Endothelial cell of umbilical vein (primary cell): ENCODE data around the gene SLC4A2. TPM values are rescaled to one million over a fixed set of nuclear protein-coding genes. Genes with fewer than 3 reads are reported as not detected.

Source experiments
- BruUV-seq: library from RNA; stranded (reverse); fragments of 400-500 nt; replicated peaks from 2 replicates; lab custom pipeline; 2021; lab: Mats Ljungman, UMichigan
- CTCF ChIA-PET: fragments of 300-600, 350-600 bp; sonication (Branson Sonifier 250); formaldehyde crosslinking; loops from one replicate; lab custom pipeline; 2021; ENCODE audit warnings: antibody characterized with exemption, inconsistent platforms; lab: Charles Lee
- POLR2A ChIA-PET: fragments of 300-600, 350-600 bp; sonication (Branson Sonifier 250); formaldehyde crosslinking; loops from one replicate; lab custom pipeline; 2021; ENCODE audit warnings: antibody characterized with exemption, inconsistent platforms; lab: Charles Lee
- DNase-seq: peaks from one replicate; pipeline ENCODE4 v3.0.0-alpha.2; 2011; ENCODE audit warnings: low read depth, low spot score
- FAIRE-seq: peaks from 2 replicates; lab custom pipeline; 2011; peaks lifted over from hg19 to GRCh38; lab: Jason Lieb, UNC
- H2AFZ ChIP-seq: 2 replicates; pipeline ENCODE4 v1.6.0; 2012; ENCODE audit warnings: low read depth, low read length, control low read depth, inconsistent platforms
- H3K27ac ChIP-seq: 2 replicates; pipeline ENCODE4 v1.5.1; 2011; ENCODE audit warnings: low read depth, mild to moderate bottlenecking, control low read depth, low read length, moderate library complexity; ENCODE audit not compliant: insufficient read depth
- H3K27me3 ChIP-seq, 2 experiments: 2 replicates each; pipeline versions ENCODE4 v1.6.0 to v1.6.1; 2011; ENCODE audit warnings: low read length in 2 of 2, mixed read lengths in 1 of 2; ENCODE audit not compliant: control insufficient read depth in 2 of 2, insufficient read depth in 2 of 2
- H3K36me3 ChIP-seq, 2 experiments: 2 replicates in 1 of 2; 3 replicates in 1 of 2; pipeline ENCODE4 v1.5.1; 2011; ENCODE audit warnings: low read length in 2 of 2, mild to moderate bottlenecking in 1 of 2, moderate library complexity in 1 of 2; ENCODE audit not compliant: control insufficient read depth in 2 of 2, insufficient read depth in 2 of 2; ENCODE audit errors: extremely low read depth in 1 of 2
- H3K4me1 ChIP-seq: 3 replicates; pipeline ENCODE4 v1.5.1; 2011; ENCODE audit warnings: mild to moderate bottlenecking, low read length; ENCODE audit not compliant: control insufficient read depth, insufficient read depth; ENCODE audit errors: extremely low read depth
- H3K4me2 ChIP-seq: 2 replicates; pipeline ENCODE4 v1.6.1; 2011; ENCODE audit warnings: low read length, control low read depth, mixed read lengths; ENCODE audit not compliant: insufficient read depth
- H3K4me3 ChIP-seq, 3 experiments: fragments of 200-600 bp in 1 of 3; sonication (generic), shearing (Covaris generic) in 1 of 3; replicated peaks in 1 of 3; 2 replicates each; pipeline ENCODE4 v1.5.1; 2011 to 2016; ENCODE audit warnings: control low read depth in 3 of 3, low read length in 3 of 3, mild to moderate bottlenecking in 2 of 3, inconsistent platforms in 1 of 3, low read depth in 1 of 3, moderate library complexity in 1 of 3; ENCODE audit not compliant: insufficient read depth in 1 of 3
- H3K79me2 ChIP-seq: 2 replicates; pipeline ENCODE4 v1.6.0; 2012; ENCODE audit warnings: low read length, inconsistent platforms; ENCODE audit not compliant: control insufficient read depth, insufficient read depth
- H3K9ac ChIP-seq: replicated peaks from 2 replicates; pipeline ENCODE3; 2011; ENCODE audit warnings: low read length, control low read depth; ENCODE audit not compliant: insufficient read depth; ENCODE audit errors: extremely low read depth
- H3K9me1 ChIP-seq: replicated peaks from 3 replicates; pipeline ENCODE4 v1.6.0; 2011; ENCODE audit warnings: mild to moderate bottlenecking, low read length; ENCODE audit not compliant: control insufficient read depth, insufficient read depth; ENCODE audit errors: extremely low read depth
- H3K9me3 ChIP-seq: replicated peaks from 2 replicates; pipeline ENCODE4 v1.5.1; 2012; ENCODE audit warnings: low read length, inconsistent platforms; ENCODE audit not compliant: control insufficient read depth, insufficient read depth
- H4K20me1 ChIP-seq: replicated peaks from 2 replicates; pipeline ENCODE3; 2011; ENCODE audit warnings: mild to moderate bottlenecking, low read length; ENCODE audit not compliant: control insufficient read depth, insufficient read depth; ENCODE audit errors: extremely low read depth
- CTCF ChIP-seq, 2 donors: IDR thresholded peaks; 1 replicate in 1 of 2; 2 replicates in 1 of 2; pipeline ENCODE4 v1.5.1; 2011; ENCODE audit warnings: low read length in 2 of 2, mild to moderate bottlenecking in 2 of 2, moderate library complexity in 2 of 2, control low read depth in 1 of 2, inconsistent platforms in 1 of 2, low read depth in 1 of 2; ENCODE audit not compliant: insufficient read depth in 1 of 2; ENCODE audit errors: extremely low read depth in 1 of 2
- EZH2 ChIP-seq: IDR thresholded peaks from 2 replicates; pipeline ENCODE4 v1.6.1; 2012; ENCODE audit warnings: borderline replicate concordance, low read depth, mild to moderate bottlenecking, moderate library complexity, low read length, inconsistent platforms; ENCODE audit not compliant: severe bottlenecking
- FOS ChIP-seq: IDR thresholded peaks from 2 replicates; pipeline ENCODE4 v1.6.1; 2011; ENCODE audit warnings: mild to moderate bottlenecking, low read length, moderate library complexity, borderline replicate concordance; ENCODE audit not compliant: insufficient read depth
- GATA2 ChIP-seq: IDR thresholded peaks from 2 replicates; pipeline ENCODE4 v1.7.0; 2011; ENCODE audit warnings: low read depth, mild to moderate bottlenecking, moderate library complexity, mixed read lengths, low read length; ENCODE audit not compliant: insufficient read length, insufficient read depth
- JUN ChIP-seq: IDR thresholded peaks from 2 replicates; pipeline ENCODE4 v1.6.1; 2011; ENCODE audit warnings: borderline replicate concordance, low read depth; ENCODE audit not compliant: insufficient read length, insufficient read depth
- MYC ChIP-seq: IDR thresholded peaks from one replicate; pipeline ENCODE4 v1.6.1; 2011; ENCODE audit warnings: mild to moderate bottlenecking, low read depth, low read length
- POLR2A ChIP-seq: IDR thresholded peaks from 2 replicates; pipeline ENCODE4 v1.6.1; 2012; ENCODE audit warnings: low read depth, mild to moderate bottlenecking, control low read depth, low read length
- POLR2AphosphoS5 ChIP-seq: IDR thresholded peaks from 2 replicates; pipeline ENCODE4 v1.6.1; 2012; ENCODE audit warnings: low read depth, mild to moderate bottlenecking, control low read depth, low read length, moderate library complexity; ENCODE audit not compliant: insufficient read depth
- dilution Hi-C: fragments of 300-500 bp; cut with MboI; formaldehyde crosslinking; loops from one replicate; pipeline ENCODE4 v1.15.0; 2019; ENCODE audit warnings: low sequenced_read_pairs; ENCODE audit not compliant: extremely low pct_ligation_motif_present
- intact Hi-C: fragments of 100-400 bp; cut with micrococcal nuclease; formaldehyde crosslinking; loops from one replicate; pipeline ENCODE4 v1.10.0; 2022
- polyA plus RNA-seq, 4 experiments: library from polyadenylated mRNA; depleted of rRNA in 3 of 4; stranded (reverse) in 3 of 4; unstranded in 1 of 4; fragments of >200 nt; gene quantifications; 2 replicates each; pipeline versions ENCODE4 v1.2.1 to v1.2.3, GENCODE V29; 2011 to 2012; ENCODE audit warnings: missing spikeins in 1 of 4
- total RNA-seq: library from RNA; stranded (reverse); gene quantifications from 2 replicates; pipeline ENCODE4 v1.2.3, GENCODE V29; 2021

SLC4A2 gene
- total and polyA plus RNA-seq, 2 donors (not counting 3 experiments of a cell fraction or from before 2014, with no cell fraction given) = 108 to 172 TPM

- TF ChIP-seq GATA2 (no peak), JUN (no peak), EZH2 (no peak), POLR2A (no peak)
- Histone ChIP-seq H3K27me3 (no peaks in the 10 kb centered on the region), H3K4me3 (peak overlapping the region; percentile 28 to 69 (median 48)), H3K4me2 (peak overlapping the region; percentile 55), H3K9me1 (no peaks in the 10 kb centered on the region), H3K79me2 (peaks cover 22% of the 10 kb centered on the region), H3K9ac (no peak overlapping the region), H4K20me1 (no peaks in the 10 kb centered on the region), H3K9me3 (no peaks in the 10 kb centered on the region), H2AFZ (peak overlapping the region; percentile 81), H3K4me1 (peaks cover 29% of the 10 kb centered on the region), H3K36me3 (no peaks in the 10 kb centered on the region), H3K27ac (no peak overlapping the region)
- intact Hi-C loops (no loop called here), dilution Hi-C loops (no loop called here)
- FAIRE-seq (no peak), DNase-seq (no peak)
- POLR2A ChIA-PET = no interaction called here
- CTCF ChIA-PET = interaction anchor here (1.0 kb wide), 1 partner anchor 94 kb away, joined by 3 read pairs; no protein-coding TSS in a partner anchor
- BruUV-seq = no TSS peak
These were observed 2.5 kb upstream of the SLC4A2 start for GRCh38 chr7:151056666-151057505.

- no peaks in the 10 kb centered on the region for H4K20me1 ChIP-seq
- peak within 1 kb of the TSS; percentile 81 for H3K27ac ChIP-seq
- peaks cover 29% of the 10 kb centered on the region for H3K79me2 ChIP-seq
- H3K36me3 ChIP-seq = peaks cover 0 to under 1% of the 10 kb centered on the region in 2 experiments
- no peaks in the 10 kb centered on the region for H3K9me1 ChIP-seq
- intact Hi-C loops (no loop called here), dilution Hi-C loops (no loop called here)
- H3K27me3 ChIP-seq = no peaks in the 10 kb centered on the region
- H3K4me3 ChIP-seq = peak within 1 kb of the TSS; percentile 28 to 69 (median 48)
- DNase-seq (no peak), FAIRE-seq (no peak)
- ChIA-PET POLR2A (no interaction called here), CTCF (interaction anchor here (1.0 to 1.3 kb wide), 2 partner anchors 29 to 95 kb away, joined by 3 to 5 read pairs; partner anchors contain the start of gene ABCB8)
- peak within 1 kb of the TSS; percentile 81 for H2AFZ ChIP-seq
- H3K9ac ChIP-seq = peak within 1 kb of the TSS; percentile 57
- BruUV-seq = no TSS peak
- no peak for TF ChIP-seq POLR2A
- no peak for TF ChIP-seq GATA2
- no peak for TF ChIP-seq EZH2
- TF ChIP-seq MYC = no peak
- no peak for TF ChIP-seq POLR2AphosphoS5
- TF ChIP-seq JUN = no peak
- TF ChIP-seq CTCF (IDR thresholded peaks at IDR 0.05; ENCODE audit: extremely low read depth in 1 of 2, insufficient read depth in 1 of 2, low read depth in 1 of 2, low read length in 2 of 2) = no peak
- no peak for TF ChIP-seq FOS
- H3K9me3 ChIP-seq = no peaks in the 10 kb centered on the region
- H3K4me2 ChIP-seq = peak within 1 kb of the TSS; percentile 55
- peaks cover 29% of the 10 kb centered on the region for H3K4me1 ChIP-seq
These were observed 1.8 kb upstream of the SLC4A2 start, which contains the start of gene CDK5 for GRCh38 chr7:151057506-151057988. CDK5 (minus strand) TSS chr7:151057897; CDS start chr7:151057848, 49 bp downstream.
